ENCODE data around the gene OR5P2.
"Not testable (repeated sequence)": the region's sequence is repeated elsewhere in the genome, so short reads cannot be mapped to it uniquely, and the experiment has no call there.

Gene OR5P2

GRCh38 chr11:7796842-7797241 lies at the start of gene OR5P2:
TSS of gene OR5P2 (minus strand) at chr11:7796942. CDS start at chr11:7796942, 0 bp downstream.
- DNase-seq: no peak

- DNase-seq: no peak
These were observed 49.3 kb upstream of the OR5P2 start for GRCh38 chr11:7846003-7846402.

GRCh38 chr11:7844986-7845385 lies 48.2 kb upstream of the OR5P2 start:
- DNase-seq: no peak

GRCh38 chr11:7844521-7844920 lies 47.8 kb upstream of the OR5P2 start:
- DNase-seq: no peak

GRCh38 chr11:7840578-7840977 lies 43.8 kb upstream of the OR5P2 start:
- no peak for DNase-seq

GRCh38 chr11:7833527-7833926 lies 36.8 kb upstream of the OR5P2 start:
- DNase-seq: no peak

GRCh38 chr11:7830740-7831139 lies 34.0 kb upstream of the OR5P2 start, which contains the start of gene OR5P3:
TSS of gene OR5P3 (minus strand) at chr11:7830840.
- no peak for DNase-seq

- no peak for DNase-seq
These were observed 29.6 kb upstream of the OR5P2 start for GRCh38 chr11:7826324-7826723.

GRCh38 chr11:7820417-7820816 lies 23.7 kb upstream of the OR5P2 start:
- not testable (repeated sequence) for DNase-seq

GRCh38 chr11:7814897-7815296 lies 18.2 kb upstream of the OR5P2 start:
- not testable (repeated sequence) for DNase-seq

- DNase-seq: not testable (repeated sequence)
These were observed 13.6 kb upstream of the OR5P2 start for GRCh38 chr11:7810301-7810700.

GRCh38 chr11:7793233-7793632 lies 3.5 kb downstream of the OR5P2 start:
- no peak for DNase-seq

GRCh38 chr11:7787239-7787638 lies 9.5 kb downstream of the OR5P2 start:
- no peak for DNase-seq

- DNase-seq: no peak
These were observed 21.1 kb downstream of the OR5P2 start for GRCh38 chr11:7775689-7776088.

GRCh38 chr11:7764301-7764700 lies 32.4 kb downstream of the OR5P2 start:
- DNase-seq: not testable (repeated sequence)

- DNase-seq: no peak
These were observed 37.7 kb downstream of the OR5P2 start for GRCh38 chr11:7759010-7759409.

GRCh38 chr11:7749456-7749855 lies 47.3 kb downstream of the OR5P2 start:
- no peak for DNase-seq

Data from NCI-H1048 (cell line).